Nephron progenitor cell (in vitro differentiated cells): Measurements from ENCODE around the gene OXCT1.

Experiments
- DNase-seq: peaks from one replicate; pipeline ENCODE4 v3.0.0; 2021
- H3K27ac Mint-ChIP-seq: 2 replicates; pipeline ENCODE4 v1.8.0; 2021; ENCODE audit warnings: mild to moderate bottlenecking, moderate library complexity, mixed read lengths
- H3K27me3 Mint-ChIP-seq: 2 replicates; pipeline ENCODE4 v1.8.0; 2021; ENCODE audit warnings: mild to moderate bottlenecking, low read depth, mixed read lengths; ENCODE audit not compliant: poor library complexity
- H3K36me3 Mint-ChIP-seq: 2 replicates; pipeline ENCODE4 v1.8.0; 2021; ENCODE audit warnings: low read depth, mixed read lengths
- H3K4me1 Mint-ChIP-seq: 2 replicates; pipeline ENCODE4 v1.8.0; 2021; ENCODE audit warnings: mixed read lengths
- H3K4me3 Mint-ChIP-seq: 2 replicates; pipeline ENCODE4 v1.8.0; 2021; ENCODE audit warnings: mild to moderate bottlenecking, moderate library complexity, mixed read lengths
- H3K9me3 Mint-ChIP-seq: 2 replicates; pipeline ENCODE4 v1.8.0; 2021; ENCODE audit warnings: mild to moderate bottlenecking, moderate library complexity, mixed read lengths
- TF ChIP-seq, protein P1 (sequence below): fragments of 200-600 bp; sonication (generic); IDR thresholded peaks from 2 replicates; pipeline ENCODE4 v1.5.0; 2021; ENCODE audit warnings: antibody characterized with exemption

The OXCT1 gene

GRCh38 chr5:41761663-41762062 is 108.6 kb downstream of the OXCT1 start:
- Mint-ChIP-seq H3K9me3 (no peaks in the 10 kb centered on the region), H3K27ac (no peak overlapping the region), H3K36me3 (peaks cover 6% of the 10 kb centered on the region), H3K4me3 (no peak overlapping the region), H3K27me3 (no peaks in the 10 kb centered on the region), H3K4me1 (peaks cover 8% of the 10 kb centered on the region)
- no peak for DNase-seq
- TF ChIP-seq, protein P1, sequence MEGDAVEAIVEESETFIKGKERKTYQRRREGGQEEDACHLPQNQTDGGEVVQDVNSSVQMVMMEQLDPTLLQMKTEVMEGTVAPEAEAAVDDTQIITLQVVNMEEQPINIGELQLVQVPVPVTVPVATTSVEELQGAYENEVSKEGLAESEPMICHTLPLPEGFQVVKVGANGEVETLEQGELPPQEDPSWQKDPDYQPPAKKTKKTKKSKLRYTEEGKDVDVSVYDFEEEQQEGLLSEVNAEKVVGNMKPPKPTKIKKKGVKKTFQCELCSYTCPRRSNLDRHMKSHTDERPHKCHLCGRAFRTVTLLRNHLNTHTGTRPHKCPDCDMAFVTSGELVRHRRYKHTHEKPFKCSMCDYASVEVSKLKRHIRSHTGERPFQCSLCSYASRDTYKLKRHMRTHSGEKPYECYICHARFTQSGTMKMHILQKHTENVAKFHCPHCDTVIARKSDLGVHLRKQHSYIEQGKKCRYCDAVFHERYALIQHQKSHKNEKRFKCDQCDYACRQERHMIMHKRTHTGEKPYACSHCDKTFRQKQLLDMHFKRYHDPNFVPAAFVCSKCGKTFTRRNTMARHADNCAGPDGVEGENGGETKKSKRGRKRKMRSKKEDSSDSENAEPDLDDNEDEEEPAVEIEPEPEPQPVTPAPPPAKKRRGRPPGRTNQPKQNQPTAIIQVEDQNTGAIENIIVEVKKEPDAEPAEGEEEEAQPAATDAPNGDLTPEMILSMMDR = no peak

- H3K27me3 Mint-ChIP-seq = no peaks in the 10 kb centered on the region
- H3K4me1 Mint-ChIP-seq = no peaks in the 10 kb centered on the region
- no peak overlapping the region for H3K4me3 Mint-ChIP-seq
- no peak for DNase-seq
- TF ChIP-seq, protein P1 = no peak
- no peaks in the 10 kb centered on the region for H3K9me3 Mint-ChIP-seq
- peaks cover 6% of the 10 kb centered on the region for H3K36me3 Mint-ChIP-seq
- no peak overlapping the region for H3K27ac Mint-ChIP-seq
These were observed 114.5 kb downstream of the OXCT1 start for GRCh38 chr5:41755705-41756104.

- Mint-ChIP-seq H3K4me1 (no peaks in the 10 kb centered on the region), H3K4me3 (no peak overlapping the region), H3K36me3 (peaks cover 6% of the 10 kb centered on the region), H3K27me3 (no peaks in the 10 kb centered on the region), H3K9me3 (no peaks in the 10 kb centered on the region), H3K27ac (no peak overlapping the region)
- DNase-seq = no peak
- TF ChIP-seq, protein P1 = no peak
These were observed 115.4 kb downstream of the OXCT1 start for GRCh38 chr5:41754857-41755256.

DNA sequence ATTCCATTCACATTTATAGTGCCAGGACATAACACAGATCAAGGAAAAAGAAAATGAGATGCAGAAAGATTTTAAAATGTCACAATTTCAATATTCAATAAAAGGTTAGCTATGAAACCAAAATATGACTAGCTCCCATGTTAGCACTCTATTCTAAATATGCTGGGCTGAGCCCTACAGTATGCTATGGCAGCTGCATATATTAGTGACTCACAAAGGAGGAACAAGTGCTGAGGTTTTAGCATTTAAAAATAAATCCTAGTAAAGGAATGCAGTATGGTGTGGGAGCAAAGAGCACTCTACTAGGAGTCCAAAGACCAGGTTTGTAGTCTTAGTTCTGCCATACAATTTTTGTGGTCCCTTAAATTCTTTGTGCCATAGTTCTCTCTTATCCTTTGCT is 118.4 kb downstream of the OXCT1 start:
- Mint-ChIP-seq H3K4me1 (no peaks in the 10 kb centered on the region), H3K9me3 (no peaks in the 10 kb centered on the region), H3K27ac (no peak overlapping the region), H3K4me3 (no peak overlapping the region), H3K36me3 (no peaks in the 10 kb centered on the region), H3K27me3 (no peaks in the 10 kb centered on the region)
- TF ChIP-seq, protein P1 = no peak
- no peak for DNase-seq

DNA sequence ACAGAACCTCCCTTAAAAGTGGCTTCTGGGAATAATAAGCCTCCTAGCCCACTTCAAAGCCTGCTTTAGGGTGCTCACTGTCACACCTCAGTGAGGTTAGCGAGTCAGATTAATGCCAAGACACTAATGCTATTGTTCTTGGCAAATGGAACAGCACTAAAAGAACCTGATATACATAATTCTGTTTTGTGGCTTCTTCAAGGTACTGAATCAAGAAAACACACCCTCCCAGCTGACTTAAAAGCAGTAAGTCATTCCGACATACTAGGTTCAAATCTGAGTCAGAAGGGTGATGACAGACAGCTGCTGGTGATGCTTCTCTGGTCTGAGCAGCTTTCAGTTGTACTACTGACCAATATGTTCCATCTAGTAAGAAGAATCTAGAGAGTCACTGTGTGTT is 121.6 kb downstream of the OXCT1 start:
- Mint-ChIP-seq H3K4me3 (no peak overlapping the region), H3K9me3 (peaks cover 12% of the 10 kb centered on the region), H3K36me3 (no peaks in the 10 kb centered on the region), H3K4me1 (no peaks in the 10 kb centered on the region), H3K27me3 (no peaks in the 10 kb centered on the region), H3K27ac (no peak overlapping the region)
- no peak for DNase-seq
- TF ChIP-seq, protein P1 = no peak

- H3K27me3 Mint-ChIP-seq = no peaks in the 10 kb centered on the region
- no peak overlapping the region for H3K27ac Mint-ChIP-seq
- TF ChIP-seq, protein P1 = no peak
- H3K36me3 Mint-ChIP-seq = no peaks in the 10 kb centered on the region
- H3K4me3 Mint-ChIP-seq = no peak overlapping the region
- H3K9me3 Mint-ChIP-seq = peaks cover 12% of the 10 kb centered on the region
- H3K4me1 Mint-ChIP-seq = no peaks in the 10 kb centered on the region
- no peak for DNase-seq
These were observed 122.5 kb downstream of the OXCT1 start for GRCh38 chr5:41747708-41748107.
